Measurements from ENCODE around the gene ATP2B3. TPM values are rescaled to one million over a fixed set of nuclear protein-coding genes. Genes with fewer than 3 reads are reported as not detected.

ATP2B3 gene
- total RNA-seq, 1 experiment from 2014 or later: 0.35 TPM

- Histone ChIP-seq H3K18ac (ENCODE audit: insufficient read length, low read depth, low read length) (no peak overlapping the region), H3K23me2 (ENCODE audit: insufficient read length, low read depth, low read length, poor library complexity, severe bottlenecking) (no peaks in the 10 kb centered on the region), H3K56ac (ENCODE audit: insufficient read length, low read depth, low read length) (no peak overlapping the region), H3T11ph (ENCODE audit: low read length) (no peak overlapping the region), H3K79me1 (ENCODE audit: insufficient read depth, low read depth, low read length, poor library complexity, severe bottlenecking) (no peaks in the 10 kb centered on the region), H4K5ac (ENCODE audit: insufficient read length, low read depth, low read length) (no peak overlapping the region), H4K91ac (ENCODE audit: insufficient read length, low read depth, low read length) (no peak overlapping the region), H3K27ac (ENCODE audit: insufficient read length, low read depth, low read length) (no peak overlapping the region), H2BK20ac (ENCODE audit: low read depth, low read length, poor library complexity, severe bottlenecking) (no peak overlapping the region), H3K9ac (ENCODE audit: extremely low read depth, insufficient read length, low read length) (no peak overlapping the region), H3K9me3 (ENCODE audit: control insufficient read depth, low read depth, low read length) (peaks cover 49% of the 10 kb centered on the region), H3K79me2 (ENCODE audit: insufficient read depth, low read length) (no peaks in the 10 kb centered on the region), H3K4ac (ENCODE audit: low read depth, low read length) (no peak overlapping the region), H3K4me2 (ENCODE audit: insufficient read depth, insufficient read length, low read length) (no peak overlapping the region), H2BK12ac (ENCODE audit: insufficient read length, low read depth, low read length) (no peak overlapping the region), H4K8ac (replicated peaks; ENCODE audit: insufficient read length, low read depth, low read length) (no peak overlapping the region), H3K4me1 (ENCODE audit: insufficient read depth, low read length) (no peaks in the 10 kb centered on the region), H4K20me1 (ENCODE audit: control insufficient read depth, insufficient read depth, insufficient read length) (no peaks in the 10 kb centered on the region), H2BK5ac (ENCODE audit: insufficient read length, low read length) (no peak overlapping the region), H2AFZ (ENCODE audit: low read length) (no peak overlapping the region), H2AK5ac (ENCODE audit: insufficient read length, low read length) (no peak overlapping the region), H3K23ac (ENCODE audit: insufficient read length, low read depth, low read length) (no peak overlapping the region), H3K27me3 (ENCODE audit: insufficient read depth, low read length) (no peaks in the 10 kb centered on the region), H2BK15ac (ENCODE audit: low read depth, low read length) (no peak overlapping the region), H3K14ac (ENCODE audit: insufficient read depth, low read length) (no peak overlapping the region), H2BK120ac (ENCODE audit: low read depth, low read length, poor library complexity, severe bottlenecking) (no peak overlapping the region)
- Mint-ChIP-seq H3K4me1 (peaks cover 10 to 25% of the 10 kb centered on the region in 2 experiments), H3K27me3 (ENCODE audit: low read depth) (peaks cover 22% of the 10 kb centered on the region), H3K4me3 (no peak overlapping the region), H3K36me3 (ENCODE audit: insufficient read depth in 1 of 3, low read depth in 3 of 3) (peaks cover 0 to 3% (median 0%) of the 10 kb centered on the region in 3 experiments; a peak in 3 of 7 replicates), H3K9me3 (peaks cover 76 to 80% of the 10 kb centered on the region in 2 experiments), H3K27ac (no peak overlapping the region)
- TF ChIP-seq CTCF (conservative IDR thresholded peaks at IDR 0.05): no peak
- WGBS (ENCODE audit: extremely low coverage, insufficient read length, low lambda C conversion rate): no CpG with 5 or more reads among the region's 6 CpGs
- no peak for DNase-seq
Measured at GRCh38 chrX:153576961-153577360, 59.5 kb downstream of the ATP2B3 start.

Measured in H9 (cell line).